ENCODE measurements around the gene RSPH1.

The RSPH1 gene

GRCh38 chr21:42443181-42443785, 52.7 kb downstream of the RSPH1 start:
- no peak for DNase-seq

- DNase-seq: no peak
Observed at GRCh38 chr21:42441963-42442362, 54.1 kb downstream of the RSPH1 start.

GRCh38 chr21:42440187-42440792, 55.7 kb downstream of the RSPH1 start:
- no peak for DNase-seq

GRCh38 chr21:42439284-42440186, 56.5 kb downstream of the RSPH1 start:
- DNase-seq: no peak

- no peak for DNase-seq
Observed at GRCh38 chr21:42438316-42439205, 57.5 kb downstream of the RSPH1 start.

- no peak for DNase-seq
Observed at GRCh38 chr21:42437786-42438185, 58.2 kb downstream of the RSPH1 start.

- DNase-seq: no peak
Observed at GRCh38 chr21:42436914-42437313, 59.1 kb downstream of the RSPH1 start.

- DNase-seq: no peak
Observed at GRCh38 chr21:42435833-42436232, 60.2 kb downstream of the RSPH1 start.

- no peak for DNase-seq
Observed at GRCh38 chr21:42435401-42435800, 60.6 kb downstream of the RSPH1 start.

GRCh38 chr21:42434884-42435283, 61.1 kb downstream of the RSPH1 start:
- DNase-seq: no peak

GRCh38 chr21:42433946-42434551, 62.0 kb downstream of the RSPH1 start:
- no peak for DNase-seq

- no peak for DNase-seq
Observed at GRCh38 chr21:42432695-42433094, 63.3 kb downstream of the RSPH1 start.

GRCh38 chr21:42431196-42431595, 64.8 kb downstream of the RSPH1 start:
- no peak for DNase-seq

GRCh38 chr21:42430521-42430920, 65.5 kb downstream of the RSPH1 start:
- no peak for DNase-seq

- no peak for DNase-seq
Observed at GRCh38 chr21:42429856-42430255, 66.2 kb downstream of the RSPH1 start.

GRCh38 chr21:42429021-42429420, 67.0 kb downstream of the RSPH1 start:
- no peak for DNase-seq

GRCh38 chr21:42427809-42428419, 68.1 kb downstream of the RSPH1 start:
- no peak for DNase-seq

GRCh38 chr21:42426876-42427480, 69.0 kb downstream of the RSPH1 start:
- DNase-seq: no peak

- DNase-seq: no peak
Observed at GRCh38 chr21:42426424-42426823, 69.6 kb downstream of the RSPH1 start.

GRCh38 chr21:42425591-42425990, 70.4 kb downstream of the RSPH1 start:
- DNase-seq: no peak

GRCh38 chr21:42424914-42425541, 71.0 kb downstream of the RSPH1 start:
- DNase-seq: no peak

Data from stimulated activated CD4-positive, alpha-beta T cell treated with anti-CD3 and anti-CD28 coated beads, Interleukin-12 subunit alpha, Interleukin-12 subunit beta, amount 100 ng/mL, for 4 hours (primary cell).